ENCODE data around the gene SYT9.

GRCh38 chr11:7351228-7351627, 99.5 kb downstream of the SYT9 start:
- no peak for TF ChIP-seq RARB (CRISPR knock-in tag; IDR thresholded peaks at IDR 0.05)
- TF ChIP-seq ZNF302 (CRISPR knock-in tag; IDR thresholded peaks at IDR 0.05), result no peak
- TF ChIP-seq HDAC2 (IDR thresholded peaks at IDR 0.05), result no peak
- TF ChIP-seq RAD21 (conservative IDR thresholded peaks at IDR 0.05 in 1 of 2, IDR thresholded peaks at IDR 0.05 in 1 of 2), result no peak
- no peak for TF ChIP-seq RFX5 (IDR thresholded peaks at IDR 0.05)
- TF ChIP-seq ZSCAN20 (CRISPR knock-in tag; IDR thresholded peaks at IDR 0.05), result no peak
- TF ChIP-seq MAX (IDR thresholded peaks at IDR 0.05), result no peak
- TF ChIP-seq SMC3 (IDR thresholded peaks at IDR 0.05), result no peak
- TF ChIP-seq POLR2A (IDR thresholded peaks at IDR 0.05; ENCODE audit: low read length), result no peak
- no peak for TF ChIP-seq REST (IDR thresholded peaks at IDR 0.05)
- TF ChIP-seq CEBPB (IDR thresholded peaks at IDR 0.05), result no peak
- TF ChIP-seq EP300 (IDR thresholded peaks at IDR 0.05), result no peak
- TF ChIP-seq NR3C1 (IDR thresholded peaks at IDR 0.05), result no peak

All from A549 (cell line).